Common myeloid progenitor, CD34-positive (primary cell): Measurements from ENCODE around the gene PITPNM3.
"Not testable (repeated sequence)": the region's sequence is repeated elsewhere in the genome, so short reads cannot be mapped to it uniquely, and the experiment has no call there.

Experiments
- CTCF ChIA-PET: fragments of 350-600 bp; sonication (Branson Sonifier 250); formaldehyde crosslinking; loops from one replicate; lab custom pipeline; 2021; ENCODE audit warnings: antibody characterized with exemption; lab: Charles Lee
- POLR2A ChIA-PET: fragments of 350-600 bp; sonication (Branson Sonifier 250); formaldehyde crosslinking; loops from one replicate; lab custom pipeline; 2021; ENCODE audit warnings: antibody characterized with exemption; lab: Charles Lee
- DNase-seq, 3 donors: peaks; one replicate each; pipeline versions ENCODE4 v3.0.0 to v3.0.0-alpha.2; 2013
- H3K27ac ChIP-seq, 2 experiments: 1 replicate in 1 of 2; 2 replicates in 1 of 2; pipeline ENCODE4 v1.7.0; 2013; ENCODE audit warnings: inconsistent platforms in 2 of 2, low read length in 2 of 2, mild to moderate bottlenecking in 2 of 2, low read depth in 1 of 2, moderate library complexity in 1 of 2; ENCODE audit not compliant: severe bottlenecking in 2 of 2, insufficient read depth in 1 of 2, poor library complexity in 1 of 2
- H3K27me3 ChIP-seq, 5 experiments: replicated peaks in 2 of 5; 1 replicate in 3 of 5; 2 replicates in 2 of 5; pipeline versions ENCODE4 v1.6.1 to v1.7.0; 2013; ENCODE audit warnings: low read length in 4 of 5, mild to moderate bottlenecking in 2 of 5, moderate library complexity in 2 of 5, inconsistent platforms in 1 of 5; ENCODE audit not compliant: insufficient read depth in 5 of 5, control insufficient read depth in 4 of 5
- H3K36me3 ChIP-seq, 4 experiments: 1 replicate in 2 of 4; 2 replicates in 2 of 4; pipeline versions ENCODE4 v1.6.1 to v1.7.0; 2013; ENCODE audit warnings: low read length in 3 of 4, control low read depth in 1 of 4, mild to moderate bottlenecking in 1 of 4; ENCODE audit not compliant: control insufficient read depth in 4 of 4, insufficient read depth in 4 of 4
- H3K4me1 ChIP-seq, 4 experiments: 1 replicate in 3 of 4; 2 replicates in 1 of 4; pipeline versions ENCODE4 v1.6.1 to v1.7.1; 2013; ENCODE audit warnings: low read length in 3 of 4, mild to moderate bottlenecking in 3 of 4, control low read depth in 1 of 4, inconsistent platforms in 1 of 4, moderate library complexity in 1 of 4; ENCODE audit not compliant: control insufficient read depth in 4 of 4, insufficient read depth in 4 of 4; ENCODE audit errors: control extremely low read depth in 1 of 4
- H3K4me3 ChIP-seq, 7 experiments: 1 replicate in 4 of 7; 2 replicates in 3 of 7; pipeline versions ENCODE4 v1.5.1 to v1.7.0; 2013; ENCODE audit warnings: mild to moderate bottlenecking in 7 of 7, low read length in 6 of 7, moderate library complexity in 6 of 7, inconsistent platforms in 2 of 7, low read depth in 2 of 7, control low read depth in 1 of 7; ENCODE audit not compliant: insufficient read depth in 4 of 7, control insufficient read depth in 1 of 7; ENCODE audit errors: extremely low read depth in 1 of 7
- H3K9me3 ChIP-seq, 5 experiments: 1 replicate in 4 of 5; 2 replicates in 1 of 5; pipeline versions ENCODE4 v1.6.1 to v1.7.1; 2013; ENCODE audit warnings: low read length in 4 of 5, mild to moderate bottlenecking in 2 of 5, inconsistent platforms in 1 of 5, low read depth in 1 of 5, moderate library complexity in 1 of 5; ENCODE audit not compliant: control insufficient read depth in 4 of 5, insufficient read depth in 2 of 5; ENCODE audit errors: control extremely low read depth in 1 of 5
- WGBS: methylation state at CpG from one replicate; pipeline ENCODE4 v1.1.5; 2013; ENCODE audit not compliant: insufficient coverage; 5-methylcytosine and 5-hydroxymethylcytosine counted together

The PITPNM3 gene

GRCh38 chr17:6596941-6597340 lies 40.6 kb upstream of the PITPNM3 start:
- H3K4me3 ChIP-seq: no peak overlapping the region
- H3K9me3 ChIP-seq: no peaks in the 10 kb centered on the region
- ChIA-PET CTCF (interaction anchor here (1.5 kb wide), 1 partner anchor 9 kb away, joined by 3 read pairs; no protein-coding TSS in a partner anchor), POLR2A (no interaction called here)
- peaks cover 14 to 62% (median 34%) of the 10 kb centered on the region in 4 experiments for H3K36me3 ChIP-seq
- no peaks in the 10 kb centered on the region for H3K27me3 ChIP-seq
- DNase-seq: no peak
- peaks cover 15 to 30% (median 24%) of the 10 kb centered on the region in 4 experiments for H3K4me1 ChIP-seq
- WGBS: 100% methylated on average over 2 of the region's 4 CpGs
- H3K27ac ChIP-seq: no peak overlapping the region

GRCh38 chr17:6596511-6596910 lies 40.2 kb upstream of the PITPNM3 start:
- Histone ChIP-seq H3K27me3 (no peaks in the 10 kb centered on the region), H3K9me3 (no peaks in the 10 kb centered on the region), H3K27ac (no peak overlapping the region), H3K36me3 (peaks cover 18 to 62% (median 37%) of the 10 kb centered on the region in 4 experiments), H3K4me1 (peaks cover 15 to 30% (median 24%) of the 10 kb centered on the region in 4 experiments), H3K4me3 (no peak overlapping the region)
- POLR2A ChIA-PET: no interaction called here
- CTCF ChIA-PET: no interaction called here
- no peak for DNase-seq
- 89% methylated on average over 2 of the region's 2 CpGs for WGBS

- CTCF ChIA-PET: no interaction called here
- Histone ChIP-seq H3K36me3 (peaks cover 18 to 62% (median 38%) of the 10 kb centered on the region in 4 experiments), H3K4me3 (no peak overlapping the region), H3K4me1 (peaks cover 15 to 30% (median 24%) of the 10 kb centered on the region in 4 experiments), H3K9me3 (no peaks in the 10 kb centered on the region), H3K27ac (no peak overlapping the region), H3K27me3 (no peaks in the 10 kb centered on the region)
- no peak for DNase-seq
- 94% methylated on average over 7 of the region's 7 CpGs for WGBS
- POLR2A ChIA-PET: no interaction called here
These were observed 39.7 kb upstream of the PITPNM3 start for GRCh38 chr17:6596081-6596480.

- WGBS: 99% methylated on average over 14 of the region's 14 CpGs
- H3K4me1 ChIP-seq, DNase-seq, H3K9me3 ChIP-seq, POLR2A ChIA-PET, CTCF ChIA-PET, H3K27me3 ChIP-seq, H3K4me3 ChIP-seq, H3K27ac ChIP-seq: not testable (repeated sequence)
- peaks cover 26 to 79% (median 50%) of the 10 kb centered on the region in 4 experiments for H3K36me3 ChIP-seq
These were observed 37.0 kb upstream of the PITPNM3 start for GRCh38 chr17:6593371-6593770.

GRCh38 chr17:6592173-6592572 lies 35.8 kb upstream of the PITPNM3 start:
- POLR2A ChIA-PET: no interaction called here
- 100% methylated on average over 2 of the region's 6 CpGs for WGBS

GRCh38 chr17:6591599-6592158 lies 35.3 kb upstream of the PITPNM3 start:
- H3K27me3 ChIP-seq: no peaks in the 10 kb centered on the region
- H3K4me3 ChIP-seq: no peak overlapping the region
- CTCF ChIA-PET: interaction anchor here (0.8 kb wide), 1 partner anchor 9 kb away, joined by 3 read pairs; no protein-coding TSS in a partner anchor
- H3K4me1 ChIP-seq: no peaks in the 10 kb centered on the region
- POLR2A ChIA-PET: no interaction called here
- no peak for DNase-seq
- peaks cover 0 to under 1% (median 0%) of the 10 kb centered on the region in 5 experiments for H3K9me3 ChIP-seq
- H3K36me3 ChIP-seq: peaks cover 23 to 88% (median 60%) of the 10 kb centered on the region in 4 experiments
- H3K27ac ChIP-seq: no peak overlapping the region
- WGBS: 90% methylated on average over 6 of the region's 7 CpGs

More at GRCh38 chr17:6592173-6592572, 35.8 kb upstream of the PITPNM3 start:
- Histone ChIP-seq H3K27ac (no peak overlapping the region), H3K27me3 (no peaks in the 10 kb centered on the region), H3K9me3 (no peaks in the 10 kb centered on the region), H3K4me1 (no peaks in the 10 kb centered on the region), H3K36me3 (peaks cover 23 to 86% (median 59%) of the 10 kb centered on the region in 4 experiments), H3K4me3 (no peak overlapping the region)
- no peak for DNase-seq
- CTCF ChIA-PET: no interaction called here

- ChIA-PET CTCF (interaction anchor here (1.2 kb wide), 1 partner anchor 10 kb away, joined by 3 read pairs; no protein-coding TSS in a partner anchor), POLR2A (no interaction called here)
- DNase-seq: no peak
- Histone ChIP-seq H3K4me3 (no peak overlapping the region), H3K9me3 (peaks cover 0 to 20% (median 10%) of the 10 kb centered on the region in 5 experiments), H3K27me3 (no peaks in the 10 kb centered on the region), H3K27ac (no peak overlapping the region), H3K4me1 (no peaks in the 10 kb centered on the region), H3K36me3 (peaks cover 27 to 90% (median 61%) of the 10 kb centered on the region in 4 experiments)
- WGBS: 96% methylated on average over 14 of the region's 15 CpGs
These were observed 33.1 kb upstream of the PITPNM3 start for GRCh38 chr17:6589266-6589946.
